ENCODE measurements around the gene QKI. TPM values are rescaled to one million over a fixed set of nuclear protein-coding genes. Genes with fewer than 3 reads are reported as not detected.

The QKI gene
- total RNA-seq, 1 experiment from 2014 or later, result 64.3 TPM

GRCh38 chr6:163375361-163375760 lies 39.2 kb upstream of the QKI start:
- Histone ChIP-seq H4K20me1 (ENCODE audit: low read length) (no peaks in the 10 kb centered on the region), H3K27ac (ENCODE audit: low read length) (no peak overlapping the region), H3K4me2 (ENCODE audit: low read length) (no peak overlapping the region), H3K79me2 (ENCODE audit: low read length) (no peaks in the 10 kb centered on the region), H3K4me1 (ENCODE audit: insufficient read depth, low read length) (no peaks in the 10 kb centered on the region), H3K9me2 (replicated peaks; ENCODE audit: low read length) (no peaks in the 10 kb centered on the region), H3K9me3 (ENCODE audit: low read length) (no peaks in the 10 kb centered on the region), H3K36me3 (ENCODE audit: low read depth, low read length) (no peaks in the 10 kb centered on the region), H3K4me3 (ENCODE audit: low read length) (no peak overlapping the region), H3K27me3 (ENCODE audit: low read length) (no peaks in the 10 kb centered on the region), H3K9ac (ENCODE audit: low read length) (no peak overlapping the region), H3F3A (ENCODE audit: low read length, unreplicated experiment) (no peaks in the 10 kb centered on the region), H2AFZ (ENCODE audit: low read length) (no peak overlapping the region)
- ChIA-PET CTCF (no interaction called here), POLR2A (ENCODE audit: unreplicated experiment) (no interaction called here)
- ATAC-seq (no peak), DNase-seq (no peak)
- BruUV-seq (replicated peaks), result no TSS peak
- TF ChIP-seq EZH2phosphoT487 (IDR thresholded peaks at IDR 0.05; ENCODE audit: borderline replicate concordance, low read length) (no peak), EZH2 (IDR thresholded peaks at IDR 0.05; ENCODE audit: low read length, unreplicated experiment) (no peak)
- TF ChIP-seq, protein P1, sequence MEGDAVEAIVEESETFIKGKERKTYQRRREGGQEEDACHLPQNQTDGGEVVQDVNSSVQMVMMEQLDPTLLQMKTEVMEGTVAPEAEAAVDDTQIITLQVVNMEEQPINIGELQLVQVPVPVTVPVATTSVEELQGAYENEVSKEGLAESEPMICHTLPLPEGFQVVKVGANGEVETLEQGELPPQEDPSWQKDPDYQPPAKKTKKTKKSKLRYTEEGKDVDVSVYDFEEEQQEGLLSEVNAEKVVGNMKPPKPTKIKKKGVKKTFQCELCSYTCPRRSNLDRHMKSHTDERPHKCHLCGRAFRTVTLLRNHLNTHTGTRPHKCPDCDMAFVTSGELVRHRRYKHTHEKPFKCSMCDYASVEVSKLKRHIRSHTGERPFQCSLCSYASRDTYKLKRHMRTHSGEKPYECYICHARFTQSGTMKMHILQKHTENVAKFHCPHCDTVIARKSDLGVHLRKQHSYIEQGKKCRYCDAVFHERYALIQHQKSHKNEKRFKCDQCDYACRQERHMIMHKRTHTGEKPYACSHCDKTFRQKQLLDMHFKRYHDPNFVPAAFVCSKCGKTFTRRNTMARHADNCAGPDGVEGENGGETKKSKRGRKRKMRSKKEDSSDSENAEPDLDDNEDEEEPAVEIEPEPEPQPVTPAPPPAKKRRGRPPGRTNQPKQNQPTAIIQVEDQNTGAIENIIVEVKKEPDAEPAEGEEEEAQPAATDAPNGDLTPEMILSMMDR (conservative IDR thresholded peaks at IDR 0.05; ENCODE audit: low read depth, low read length), result no peak
- intact Hi-C loops (cut with micrococcal nuclease), result no loop called here

DNA sequence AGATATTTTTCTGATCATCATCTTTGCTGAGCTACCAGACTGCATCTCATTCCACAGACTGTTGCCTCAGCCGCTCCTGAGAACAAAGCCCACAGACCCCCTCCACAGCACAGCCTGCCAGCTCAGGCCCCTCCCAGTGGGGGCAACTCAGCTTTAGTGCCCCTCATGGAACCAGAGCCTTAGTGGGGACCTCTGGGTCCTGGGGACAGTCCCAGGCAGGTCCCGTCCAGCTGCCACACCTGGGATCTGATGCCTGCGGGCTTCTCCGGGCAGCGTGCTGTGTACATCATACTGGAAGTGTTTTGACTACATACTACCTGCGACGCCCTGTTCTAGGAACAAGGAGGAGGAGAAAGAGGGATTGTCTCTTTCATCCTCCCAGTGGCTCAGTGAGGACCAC lies 38.3 kb upstream of the QKI start:
- TF ChIP-seq, protein P1 (conservative IDR thresholded peaks at IDR 0.05; ENCODE audit: low read depth, low read length), result no peak
- TF ChIP-seq EZH2phosphoT487 (IDR thresholded peaks at IDR 0.05; ENCODE audit: borderline replicate concordance, low read length) (no peak), EZH2 (IDR thresholded peaks at IDR 0.05; ENCODE audit: low read length, unreplicated experiment) (no peak)
- no peak overlapping the region for H3K27ac ChIP-seq (ENCODE audit: low read length)
- no peaks in the 10 kb centered on the region for H3K9me3 ChIP-seq (ENCODE audit: low read length)
- H3K4me2 ChIP-seq (ENCODE audit: low read length), result no peak overlapping the region
- H3K36me3 ChIP-seq (ENCODE audit: low read depth, low read length), result no peaks in the 10 kb centered on the region
- no peak overlapping the region for H2AFZ ChIP-seq (ENCODE audit: low read length)
- CTCF ChIA-PET, result interaction anchor here (0.6 kb wide), 1 partner anchor 18 kb away, joined by 3 read pairs; no protein-coding TSS in a partner anchor
- no peaks in the 10 kb centered on the region for H4K20me1 ChIP-seq (ENCODE audit: low read length)
- no TSS peak for BruUV-seq (replicated peaks)
- no peaks in the 10 kb centered on the region for H3F3A ChIP-seq (ENCODE audit: low read length, unreplicated experiment)
- no peaks in the 10 kb centered on the region for H3K27me3 ChIP-seq (ENCODE audit: low read length)
- H3K4me3 ChIP-seq (ENCODE audit: low read length), result no peak overlapping the region
- H3K9me2 ChIP-seq (replicated peaks; ENCODE audit: low read length), result no peaks in the 10 kb centered on the region
- no peaks in the 10 kb centered on the region for H3K79me2 ChIP-seq (ENCODE audit: low read length)
- intact Hi-C loops (cut with micrococcal nuclease), result no loop called here
- POLR2A ChIA-PET (ENCODE audit: unreplicated experiment), result no interaction called here
- H3K4me1 ChIP-seq (ENCODE audit: insufficient read depth, low read length), result no peaks in the 10 kb centered on the region
- ATAC-seq, result no peak
- no peak overlapping the region for H3K9ac ChIP-seq (ENCODE audit: low read length)
- DNase-seq, result no peak

GRCh38 chr6:163377561-163377960 lies 37.0 kb upstream of the QKI start:
- Histone ChIP-seq H3F3A (ENCODE audit: low read length, unreplicated experiment) (no peaks in the 10 kb centered on the region), H3K79me2 (ENCODE audit: low read length) (no peaks in the 10 kb centered on the region), H2AFZ (ENCODE audit: low read length) (no peak overlapping the region), H3K27me3 (ENCODE audit: low read length) (no peaks in the 10 kb centered on the region), H3K4me2 (ENCODE audit: low read length) (no peak overlapping the region), H3K4me1 (ENCODE audit: insufficient read depth, low read length) (no peaks in the 10 kb centered on the region), H3K27ac (ENCODE audit: low read length) (no peak overlapping the region), H3K9me3 (ENCODE audit: low read length) (no peaks in the 10 kb centered on the region), H3K9me2 (replicated peaks; ENCODE audit: low read length) (no peaks in the 10 kb centered on the region), H3K36me3 (ENCODE audit: low read depth, low read length) (no peaks in the 10 kb centered on the region), H4K20me1 (ENCODE audit: low read length) (no peaks in the 10 kb centered on the region), H3K4me3 (ENCODE audit: low read length) (no peak overlapping the region), H3K9ac (ENCODE audit: low read length) (no peak overlapping the region)
- ChIA-PET POLR2A (ENCODE audit: unreplicated experiment) (no interaction called here), CTCF (no interaction called here)
- BruUV-seq (replicated peaks), result no TSS peak
- intact Hi-C loops (cut with micrococcal nuclease), result no loop called here
- TF ChIP-seq EZH2 (IDR thresholded peaks at IDR 0.05; ENCODE audit: low read length, unreplicated experiment), result no peak
- TF ChIP-seq EZH2phosphoT487 (IDR thresholded peaks at IDR 0.05; ENCODE audit: borderline replicate concordance, low read length), result no peak
- TF ChIP-seq, protein P1 (conservative IDR thresholded peaks at IDR 0.05; ENCODE audit: low read depth, low read length), result no peak
- ATAC-seq (no peak), DNase-seq (no peak)

Data from PC-3 (cell line).